Mucosa of rectum (tissue), 2 donors: Measurements from ENCODE around the gene ADAMTS20.
"Not testable (repeated sequence)": the region's sequence is repeated elsewhere in the genome, so short reads cannot be mapped to it uniquely, and the experiment has no call there.

Experiments
- H3K27ac ChIP-seq, 2 donors: one replicate each; pipeline ENCODE4 v1.7.0; 2013; ENCODE audit warnings: inconsistent platforms in 2 of 2, low read depth in 2 of 2, low read length in 2 of 2
- H3K27me3 ChIP-seq, 2 donors: one replicate each; pipeline ENCODE4 v1.7.0; 2013; ENCODE audit warnings: low read length in 2 of 2; ENCODE audit not compliant: control insufficient read depth in 2 of 2, insufficient read depth in 2 of 2
- H3K36me3 ChIP-seq, 2 donors: one replicate each; pipeline ENCODE4 v1.7.0; 2013; ENCODE audit warnings: low read length in 2 of 2; ENCODE audit not compliant: control insufficient read depth in 2 of 2, insufficient read depth in 2 of 2
- H3K4me1 ChIP-seq, 2 donors: one replicate each; pipeline ENCODE4 v1.7.0; 2013; ENCODE audit warnings: low read length in 2 of 2, mild to moderate bottlenecking in 1 of 2; ENCODE audit not compliant: control insufficient read depth in 2 of 2, insufficient read depth in 2 of 2
- H3K4me3 ChIP-seq, 2 donors: one replicate each; pipeline ENCODE4 v1.7.0; 2013; ENCODE audit warnings: low read length in 2 of 2
- H3K9ac ChIP-seq, 2 donors: one replicate each; pipeline ENCODE4 v1.7.0; 2013; ENCODE audit warnings: low read length in 2 of 2, low read depth in 1 of 2, mild to moderate bottlenecking in 1 of 2
- H3K9me3 ChIP-seq, 2 donors: one replicate each; pipeline ENCODE4 v1.7.0; 2013; ENCODE audit warnings: low read length in 2 of 2; ENCODE audit not compliant: control insufficient read depth in 2 of 2
- donor health status: healthy.
- donor health status: Normal muscosa, but diverticular disease.

The ADAMTS20 gene

GRCh38 chr12:43378448-43378847 is 173.6 kb downstream of the ADAMTS20 start:
- Histone ChIP-seq H3K27me3 (no peaks in the 10 kb centered on the region), H3K36me3 (no peaks in the 10 kb centered on the region), H3K9me3 (no peaks in the 10 kb centered on the region), H3K4me1 (no peaks in the 10 kb centered on the region), H3K4me3 (no peak overlapping the region), H3K27ac (no peak overlapping the region), H3K9ac (no peak overlapping the region)

GRCh38 chr12:43370263-43370662 is 181.7 kb downstream of the ADAMTS20 start:
- no peaks in the 10 kb centered on the region for H3K36me3 ChIP-seq
- no peak overlapping the region for H3K4me3 ChIP-seq
- H3K27me3 ChIP-seq: no peaks in the 10 kb centered on the region
- H3K9me3 ChIP-seq: no peaks in the 10 kb centered on the region
- H3K27ac ChIP-seq: no peak overlapping the region
- no peaks in the 10 kb centered on the region for H3K4me1 ChIP-seq
- H3K9ac ChIP-seq: no peak overlapping the region

- H3K9me3 ChIP-seq: no peaks in the 10 kb centered on the region
- no peak overlapping the region for H3K27ac ChIP-seq
- H3K4me1 ChIP-seq: no peaks in the 10 kb centered on the region
- no peaks in the 10 kb centered on the region for H3K27me3 ChIP-seq
- no peak overlapping the region for H3K9ac ChIP-seq
- H3K36me3 ChIP-seq: no peaks in the 10 kb centered on the region
- no peak overlapping the region for H3K4me3 ChIP-seq
Measured at GRCh38 chr12:43362910-43363694, 188.9 kb downstream of the ADAMTS20 start.

- no peak overlapping the region for H3K27ac ChIP-seq
Measured at GRCh38 chr12:43361031-43361710, 190.8 kb downstream of the ADAMTS20 start.

DNA sequence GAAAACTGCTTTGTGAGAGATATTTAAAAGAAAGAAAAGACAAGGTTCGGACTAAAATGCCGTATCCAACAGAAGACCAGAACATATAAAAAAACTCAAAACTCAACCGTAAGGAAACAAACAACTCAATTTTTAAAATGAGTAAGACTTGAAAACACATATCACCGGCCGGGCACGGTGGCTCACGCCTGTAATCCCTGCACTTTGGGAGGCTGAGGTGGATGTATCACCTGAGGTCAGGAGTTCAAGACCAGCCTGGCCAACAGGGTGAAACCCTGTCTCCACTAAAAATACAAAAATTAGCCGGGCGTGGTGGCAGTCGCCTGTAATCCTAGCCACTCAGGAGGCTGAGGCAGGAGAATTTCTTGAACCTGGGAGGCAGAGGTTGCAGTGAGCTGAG is 192.0 kb downstream of the ADAMTS20 start:
- H3K4me1 ChIP-seq, H3K36me3 ChIP-seq, H3K4me3 ChIP-seq, H3K9ac ChIP-seq, H3K9me3 ChIP-seq, H3K27me3 ChIP-seq, H3K27ac ChIP-seq: not testable (repeated sequence)

More at GRCh38 chr12:43361031-43361710, 190.8 kb downstream of the ADAMTS20 start:
- H3K4me3 ChIP-seq: no peak overlapping the region
- H3K27me3 ChIP-seq: no peaks in the 10 kb centered on the region
- H3K4me1 ChIP-seq: no peaks in the 10 kb centered on the region
- H3K36me3 ChIP-seq: no peaks in the 10 kb centered on the region
- H3K9me3 ChIP-seq: no peaks in the 10 kb centered on the region
- no peak overlapping the region for H3K9ac ChIP-seq

DNA sequence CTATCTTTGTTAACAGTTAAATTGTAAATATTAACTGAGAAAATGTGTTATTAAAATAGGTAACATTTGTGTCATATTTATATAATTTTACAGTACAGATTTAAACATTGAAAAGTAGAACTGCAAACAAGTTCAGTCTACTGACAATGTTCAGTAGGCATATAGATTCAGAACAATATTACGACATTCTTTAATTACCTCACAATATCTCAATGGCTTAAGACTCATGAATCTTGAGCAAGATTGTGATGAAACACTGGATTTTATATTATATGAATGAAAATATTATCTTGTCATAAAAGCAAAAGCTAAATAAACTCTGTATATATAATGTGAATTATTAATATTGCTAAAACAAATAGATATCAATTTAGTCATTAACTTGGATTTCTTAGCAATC is 194.9 kb downstream of the ADAMTS20 start:
- H3K4me1 ChIP-seq: no peaks in the 10 kb centered on the region
- no peak overlapping the region for H3K4me3 ChIP-seq
- no peaks in the 10 kb centered on the region for H3K27me3 ChIP-seq
- no peak overlapping the region for H3K27ac ChIP-seq
- no peaks in the 10 kb centered on the region for H3K36me3 ChIP-seq
- H3K9ac ChIP-seq: no peak overlapping the region
- H3K9me3 ChIP-seq: no peaks in the 10 kb centered on the region

- Histone ChIP-seq H3K4me1 (no peaks in the 10 kb centered on the region), H3K27me3 (no peaks in the 10 kb centered on the region), H3K9ac (no peak overlapping the region), H3K4me3 (no peak overlapping the region), H3K36me3 (no peaks in the 10 kb centered on the region), H3K9me3 (no peaks in the 10 kb centered on the region), H3K27ac (no peak overlapping the region)
Measured at GRCh38 chr12:43352001-43352400, 200.0 kb downstream of the ADAMTS20 start.

DNA sequence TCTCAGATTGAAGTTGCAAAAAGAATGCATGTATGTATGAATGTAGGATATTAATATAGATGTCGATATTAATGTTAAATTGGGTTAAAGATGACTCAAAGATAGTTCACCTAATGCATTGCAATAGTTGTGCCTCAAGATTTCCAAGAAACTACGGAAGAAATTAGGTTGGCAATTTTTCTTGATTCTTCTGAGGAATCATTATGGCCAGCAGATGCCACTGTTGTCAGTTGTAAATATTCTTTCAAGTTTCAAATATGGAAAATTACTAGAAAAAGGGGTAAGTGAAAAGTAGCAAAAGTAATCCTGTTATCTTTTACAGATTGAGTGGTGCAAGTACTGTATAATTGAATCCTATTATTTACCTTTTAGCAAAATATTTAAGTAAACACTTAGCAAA is 202.1 kb downstream of the ADAMTS20 start:
- H3K9me3 ChIP-seq: peaks cover 0 to 1% of the 10 kb centered on the region in 2 donors
- no peak overlapping the region for H3K27ac ChIP-seq
- no peaks in the 10 kb centered on the region for H3K36me3 ChIP-seq
- H3K4me1 ChIP-seq: no peaks in the 10 kb centered on the region
- no peak overlapping the region for H3K9ac ChIP-seq
- H3K27me3 ChIP-seq: no peaks in the 10 kb centered on the region
- H3K4me3 ChIP-seq: no peak overlapping the region

- no peaks in the 10 kb centered on the region for H3K27me3 ChIP-seq
- H3K4me3 ChIP-seq: no peak overlapping the region
- H3K9me3 ChIP-seq: peaks cover 0 to 4% of the 10 kb centered on the region in 2 donors
- no peaks in the 10 kb centered on the region for H3K4me1 ChIP-seq
- no peak overlapping the region for H3K9ac ChIP-seq
- H3K27ac ChIP-seq: no peak overlapping the region
- H3K36me3 ChIP-seq: no peaks in the 10 kb centered on the region
Measured at GRCh38 chr12:43348221-43348620, 203.8 kb downstream of the ADAMTS20 start.

- no peak overlapping the region for H3K27ac ChIP-seq
- no peaks in the 10 kb centered on the region for H3K4me1 ChIP-seq
- no peaks in the 10 kb centered on the region for H3K27me3 ChIP-seq
- H3K9ac ChIP-seq: no peak overlapping the region
- no peaks in the 10 kb centered on the region for H3K36me3 ChIP-seq
- no peak overlapping the region for H3K4me3 ChIP-seq
- peaks cover 0 to 4% of the 10 kb centered on the region in 2 donors for H3K9me3 ChIP-seq
Measured at GRCh38 chr12:43347026-43347425, 205.0 kb downstream of the ADAMTS20 start.
